ENCODE results near the gene ISCA2.
A peak's percentile ranks its signal among the peaks of the same experiment; 100 is the strongest.

ISCA2 gene

GRCh38 chr14:74486164-74486563 is 7.4 kb upstream of the ISCA2 start:
- peaks cover 30 to 53% of the 10 kb centered on the region in 2 donors for H3K36me3 ChIP-seq (ENCODE audit: control insufficient read depth in 1 of 2, insufficient read depth in 2 of 2, low read length in 2 of 2)

GRCh38 chr14:74488786-74489397 is 4.7 kb upstream of the ISCA2 start:
- Histone ChIP-seq H3K36me3 (ENCODE audit: control insufficient read depth in 1 of 2, insufficient read depth in 2 of 2, low read length in 2 of 2) (peaks cover 13 to 28% of the 10 kb centered on the region in 2 donors), H3K27ac (ENCODE audit: low read length) (no peak overlapping the region), H3K27me3 (ENCODE audit: low read depth, low read length) (no peaks in the 10 kb centered on the region), H3K4me1 (ENCODE audit: control insufficient read depth in 1 of 2, insufficient read depth in 2 of 2, low read length in 2 of 2) (peaks cover 0 to 19% of the 10 kb centered on the region in 2 donors), H3K9me3 (ENCODE audit: control insufficient read depth in 1 of 2, low read length in 2 of 2) (no peaks in the 10 kb centered on the region), H3K4me3 (ENCODE audit: low read depth in 1 of 2, low read length in 2 of 2) (no peak overlapping the region)

More at GRCh38 chr14:74486164-74486563, 7.4 kb upstream of the ISCA2 start:
- Histone ChIP-seq H3K4me3 (ENCODE audit: low read depth in 1 of 2, low read length in 2 of 2) (no peak overlapping the region), H3K4me1 (ENCODE audit: control insufficient read depth in 1 of 2, insufficient read depth in 2 of 2, low read length in 2 of 2) (peaks cover 0 to 8% of the 10 kb centered on the region in 2 donors), H3K27me3 (ENCODE audit: low read depth, low read length) (no peaks in the 10 kb centered on the region), H3K27ac (ENCODE audit: low read length) (no peak overlapping the region), H3K9me3 (ENCODE audit: control insufficient read depth in 1 of 2, low read length in 2 of 2) (no peaks in the 10 kb centered on the region)

- Histone ChIP-seq H3K9me3 (ENCODE audit: control insufficient read depth in 1 of 2, low read length in 2 of 2) (no peaks in the 10 kb centered on the region), H3K4me1 (ENCODE audit: control insufficient read depth in 1 of 2, insufficient read depth in 2 of 2, low read length in 2 of 2) (peaks cover 8 to 28% of the 10 kb centered on the region in 2 donors), H3K4me3 (ENCODE audit: low read depth in 1 of 2, low read length in 2 of 2) (no peak overlapping the region), H3K27ac (ENCODE audit: low read length) (no peak overlapping the region), H3K27me3 (ENCODE audit: low read depth, low read length) (no peaks in the 10 kb centered on the region), H3K36me3 (ENCODE audit: control insufficient read depth in 1 of 2, insufficient read depth in 2 of 2, low read length in 2 of 2) (peaks cover 6 to 18% of the 10 kb centered on the region in 2 donors)
Measured at GRCh38 chr14:74490486-74490885, 3.1 kb upstream of the ISCA2 start.

- peaks cover 8 to 28% of the 10 kb centered on the region in 2 donors for H3K4me1 ChIP-seq (ENCODE audit: control insufficient read depth in 1 of 2, insufficient read depth in 2 of 2, low read length in 2 of 2)
- H3K4me3 ChIP-seq (ENCODE audit: low read depth in 1 of 2, low read length in 2 of 2), result peak overlapping the region; percentile 79 to 91
- peak overlapping the region; percentile 73 for H3K27ac ChIP-seq (ENCODE audit: low read length)
- no peaks in the 10 kb centered on the region for H3K9me3 ChIP-seq (ENCODE audit: control insufficient read depth in 1 of 2, low read length in 2 of 2)
- H3K36me3 ChIP-seq (ENCODE audit: control insufficient read depth in 1 of 2, insufficient read depth in 2 of 2, low read length in 2 of 2), result peaks cover 0 to 12% of the 10 kb centered on the region in 2 donors
- no peaks in the 10 kb centered on the region for H3K27me3 ChIP-seq (ENCODE audit: low read depth, low read length)
Measured at GRCh38 chr14:74491956-74492775, 1.4 kb upstream of the ISCA2 start.

- no peaks in the 10 kb centered on the region for H3K27me3 ChIP-seq (ENCODE audit: low read depth, low read length)
- H3K36me3 ChIP-seq (ENCODE audit: control insufficient read depth in 1 of 2, insufficient read depth in 2 of 2, low read length in 2 of 2), result peaks cover 0 to 8% of the 10 kb centered on the region in 2 donors
- H3K9me3 ChIP-seq (ENCODE audit: control insufficient read depth in 1 of 2, low read length in 2 of 2), result no peaks in the 10 kb centered on the region
- H3K27ac ChIP-seq (ENCODE audit: low read length), result peak within 1 kb of the TSS; percentile 78
- H3K4me1 ChIP-seq (ENCODE audit: control insufficient read depth in 1 of 2, insufficient read depth in 2 of 2, low read length in 2 of 2), result peaks cover 8 to 28% of the 10 kb centered on the region in 2 donors
- peak within 1 kb of the TSS; percentile 84 to 91 for H3K4me3 ChIP-seq (ENCODE audit: low read depth in 1 of 2, low read length in 2 of 2)
Measured at GRCh38 chr14:74492776-74493342, 706 bp upstream of the ISCA2 start, which contains the start of gene NPC2. Gene NPC2 (minus strand): TSS chr14:74493305. CDS start chr14:74493274, 31 bp downstream.

- H3K27ac ChIP-seq (ENCODE audit: low read length), result no peak overlapping the region
Measured at GRCh38 chr14:74495356-74495755, 1.8 kb downstream of the ISCA2 start.

GRCh38 chr14:74500417-74501134 is 7.0 kb downstream of the ISCA2 start:
- Histone ChIP-seq H3K27me3 (ENCODE audit: low read depth, low read length) (no peaks in the 10 kb centered on the region), H3K9me3 (ENCODE audit: control insufficient read depth in 1 of 2, low read length in 2 of 2) (no peaks in the 10 kb centered on the region), H3K4me1 (ENCODE audit: control insufficient read depth in 1 of 2, insufficient read depth in 2 of 2, low read length in 2 of 2) (peaks cover 0 to 6% of the 10 kb centered on the region in 2 donors), H3K36me3 (ENCODE audit: control insufficient read depth in 1 of 2, insufficient read depth in 2 of 2, low read length in 2 of 2) (peaks cover 0 to 4% of the 10 kb centered on the region in 2 donors), H3K27ac (ENCODE audit: low read length) (no peak overlapping the region), H3K4me3 (ENCODE audit: low read depth in 1 of 2, low read length in 2 of 2) (no peak overlapping the region)

More at GRCh38 chr14:74495356-74495755, 1.8 kb downstream of the ISCA2 start:
- Histone ChIP-seq H3K36me3 (ENCODE audit: control insufficient read depth in 1 of 2, insufficient read depth in 2 of 2, low read length in 2 of 2) (peaks cover 0 to 9% of the 10 kb centered on the region in 2 donors), H3K4me1 (ENCODE audit: control insufficient read depth in 1 of 2, insufficient read depth in 2 of 2, low read length in 2 of 2) (peaks cover 8 to 22% of the 10 kb centered on the region in 2 donors), H3K9me3 (ENCODE audit: control insufficient read depth in 1 of 2, low read length in 2 of 2) (no peaks in the 10 kb centered on the region), H3K4me3 (ENCODE audit: low read depth in 1 of 2, low read length in 2 of 2) (no peak overlapping the region), H3K27me3 (ENCODE audit: low read depth, low read length) (no peaks in the 10 kb centered on the region)

- Histone ChIP-seq H3K4me1 (ENCODE audit: control insufficient read depth in 1 of 2, insufficient read depth in 2 of 2, low read length in 2 of 2) (peaks cover 0 to 6% of the 10 kb centered on the region in 2 donors), H3K9me3 (ENCODE audit: control insufficient read depth in 1 of 2, low read length in 2 of 2) (no peaks in the 10 kb centered on the region), H3K4me3 (ENCODE audit: low read depth in 1 of 2, low read length in 2 of 2) (no peak overlapping the region), H3K27me3 (ENCODE audit: low read depth, low read length) (no peaks in the 10 kb centered on the region), H3K36me3 (ENCODE audit: control insufficient read depth in 1 of 2, insufficient read depth in 2 of 2, low read length in 2 of 2) (peaks cover 0 to 4% of the 10 kb centered on the region in 2 donors), H3K27ac (ENCODE audit: low read length) (no peak overlapping the region)
Measured at GRCh38 chr14:74501135-74501614, 7.6 kb downstream of the ISCA2 start.

GRCh38 chr14:74501691-74502090 is 8.1 kb downstream of the ISCA2 start:
- no peak overlapping the region for H3K27ac ChIP-seq (ENCODE audit: low read length)
- no peaks in the 10 kb centered on the region for H3K27me3 ChIP-seq (ENCODE audit: low read depth, low read length)
- H3K4me1 ChIP-seq (ENCODE audit: control insufficient read depth in 1 of 2, insufficient read depth in 2 of 2, low read length in 2 of 2), result peaks cover 0 to 6% of the 10 kb centered on the region in 2 donors
- no peaks in the 10 kb centered on the region for H3K9me3 ChIP-seq (ENCODE audit: control insufficient read depth in 1 of 2, low read length in 2 of 2)
- peaks cover 0 to 4% of the 10 kb centered on the region in 2 donors for H3K36me3 ChIP-seq (ENCODE audit: control insufficient read depth in 1 of 2, insufficient read depth in 2 of 2, low read length in 2 of 2)
- H3K4me3 ChIP-seq (ENCODE audit: low read depth in 1 of 2, low read length in 2 of 2), result no peak overlapping the region

GRCh38 chr14:74502236-74503019 is 8.9 kb downstream of the ISCA2 start:
- Histone ChIP-seq H3K9me3 (ENCODE audit: control insufficient read depth in 1 of 2, low read length in 2 of 2) (no peaks in the 10 kb centered on the region), H3K4me1 (ENCODE audit: control insufficient read depth in 1 of 2, insufficient read depth in 2 of 2, low read length in 2 of 2) (peaks cover 0 to 6% of the 10 kb centered on the region in 2 donors), H3K27ac (ENCODE audit: low read length) (no peak overlapping the region), H3K27me3 (ENCODE audit: low read depth, low read length) (no peaks in the 10 kb centered on the region), H3K4me3 (ENCODE audit: low read depth in 1 of 2, low read length in 2 of 2) (no peak overlapping the region), H3K36me3 (ENCODE audit: control insufficient read depth in 1 of 2, insufficient read depth in 2 of 2, low read length in 2 of 2) (peaks cover 0 to 4% of the 10 kb centered on the region in 2 donors)

Data from muscle layer of duodenum (tissue), 2 donors.